ENCODE results near the gene CYP8B1.

DNA sequence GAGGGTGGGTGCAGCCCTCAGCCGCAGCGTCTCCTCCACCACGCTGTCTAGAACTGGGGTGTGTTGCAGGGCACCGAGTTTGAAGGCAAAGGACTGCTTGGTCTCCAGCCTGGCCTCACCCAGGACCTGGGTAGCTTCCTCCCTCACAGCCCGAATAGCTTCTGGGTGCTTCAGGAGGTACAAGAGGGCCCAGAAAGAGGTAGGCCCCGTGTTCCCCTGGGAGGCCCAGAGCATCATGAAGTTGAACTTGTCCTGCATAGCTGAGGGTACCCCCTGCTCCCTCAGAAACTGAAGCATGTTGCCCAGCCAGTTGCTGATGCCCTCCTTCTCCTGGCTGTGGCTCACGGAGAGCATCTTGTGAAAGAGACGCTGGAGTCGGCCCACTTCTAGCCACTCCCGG lies 930 bp downstream of the CYP8B1 start:
- TF ChIP-seq CTCF (conservative IDR thresholded peaks at IDR 0.05; ENCODE audit: low read depth in 2 of 2) = no peak
- TF ChIP-seq POLR2AphosphoS5 (IDR thresholded peaks at IDR 0.05; ENCODE audit: low read depth) = no peak
- no peak for TF ChIP-seq EZH2phosphoT487 (IDR thresholded peaks at IDR 0.05; ENCODE audit: unreplicated experiment)
- no peak for TF ChIP-seq EZH2 (IDR thresholded peaks at IDR 0.05; ENCODE audit: low read depth, unreplicated experiment)
- no peak for TF ChIP-seq JUNB (IDR thresholded peaks at IDR 0.05; ENCODE audit: unreplicated experiment)
- no peak for TF ChIP-seq CREB1 (CRISPR knock-in tag; IDR thresholded peaks at IDR 0.05; ENCODE audit: low read depth)
- no peak for TF ChIP-seq NANOG (IDR thresholded peaks at IDR 0.05; ENCODE audit: borderline replicate concordance)

Data from GM23338 (cell line).